Right atrium auricular region (tissue), 2 donors: Measurements from ENCODE around the gene PNMA8A. TPM values are rescaled to one million over a fixed set of nuclear protein-coding genes. Genes with fewer than 3 reads are reported as not detected.

Source experiments
- DNase-seq: peaks from one replicate; pipeline ENCODE4 v3.0.0-alpha.2; 2019; ENCODE audit warnings: low spot score
- H3K27ac ChIP-seq, 2 donors: fragments of 200-600 bp; sonication (generic); 1 replicate in 1 of 2; 2 replicates in 1 of 2; pipeline ENCODE4 v1.5.1; 2016 to 2019
- H3K27me3 ChIP-seq, 2 donors: fragments of 200-600 bp; sonication (generic); one replicate each; pipeline versions ENCODE4 v1.5.1 to v1.6.0; 2017 to 2019
- H3K36me3 ChIP-seq: fragments of 200-600 bp; sonication (generic); one replicate; pipeline ENCODE4 v1.5.1; 2016
- H3K4me1 ChIP-seq, 2 donors: fragments of 200-600 bp; sonication (generic); one replicate each; pipeline versions ENCODE4 v1.5.1 to v1.6.0; 2017 to 2019
- H3K4me3 ChIP-seq, 2 donors: fragments of 200-600 bp; sonication (generic); 1 replicate in 1 of 2; 2 replicates in 1 of 2; pipeline ENCODE4 v1.5.1; 2017 to 2019; ENCODE audit warnings: mild to moderate bottlenecking in 1 of 2, moderate library complexity in 1 of 2
- H3K9me3 ChIP-seq, 2 donors: fragments of 200-600 bp; sonication (generic); one replicate each; pipeline ENCODE4 v1.5.1; 2019
- CTCF ChIP-seq, 2 donors: fragments of 200-600 bp; sonication (generic); IDR thresholded peaks; one replicate each; pipeline ENCODE4 v1.5.1; 2019; ENCODE audit warnings: antibody characterized with exemption in 2 of 2
- total RNA-seq, 2 donors: library from RNA; depleted of rRNA; stranded (reverse); fragments of >200 nt; gene quantifications; one replicate each; pipeline ENCODE4 v1.1.0, GENCODE V29; 2016

PNMA8A gene
- total RNA-seq, 2 donors from 2014 or later, result 9.9 to 16.6 TPM

DNA sequence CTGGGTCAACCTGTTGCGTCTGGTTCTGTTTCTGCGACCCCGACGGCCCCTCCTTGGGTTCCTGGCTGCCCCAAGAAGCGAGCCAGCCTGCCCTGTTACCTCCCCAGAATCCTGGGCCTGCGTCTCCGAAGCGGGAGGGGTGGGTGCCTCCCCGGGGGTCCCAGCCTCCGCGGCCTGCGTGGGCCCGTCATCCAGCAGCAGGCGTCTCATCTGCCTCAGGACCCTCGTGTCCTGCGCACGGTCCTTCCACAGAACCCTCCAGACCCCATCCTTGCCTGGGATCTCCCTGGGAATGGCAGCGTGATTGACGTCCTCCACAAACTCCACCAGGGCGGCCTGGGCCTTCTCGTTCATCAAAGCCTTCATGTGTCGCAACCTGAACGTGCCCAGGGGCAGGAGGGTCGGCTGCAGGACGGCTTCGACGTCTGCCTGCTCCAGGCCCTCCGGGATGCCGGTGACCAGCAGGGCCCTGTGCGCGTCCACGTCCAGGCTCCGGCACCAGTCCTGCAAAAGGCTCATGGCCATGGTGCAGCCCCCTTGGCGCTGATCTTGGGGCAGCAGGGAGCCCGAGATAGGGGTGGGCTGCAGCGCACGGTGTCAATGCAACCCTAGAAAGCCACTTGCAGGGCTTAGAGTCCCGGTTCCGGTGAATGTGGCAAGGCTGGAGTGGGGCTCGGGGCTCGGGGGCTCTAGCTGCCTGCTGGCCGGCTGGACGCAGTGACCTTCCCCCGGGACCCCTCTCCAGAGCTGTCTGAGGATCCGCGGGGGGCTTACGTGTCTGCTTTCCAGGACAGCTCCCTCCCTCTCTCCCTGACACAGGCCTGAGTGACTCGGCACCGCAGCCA is 23.8 kb upstream of the PNMA8A start:
- peak overlapping the region; percentile 18 to 51 for H3K4me3 ChIP-seq
- H3K4me1 ChIP-seq, result peaks cover 0 to 31% of the 10 kb centered on the region in 2 donors
- DNase-seq, result no peak
- no peak overlapping the region for H3K27ac ChIP-seq
- H3K27me3 ChIP-seq, result peaks cover 0 to under 1% of the 10 kb centered on the region in 2 donors
- TF ChIP-seq CTCF (IDR thresholded peaks at IDR 0.05), result no peak
- H3K9me3 ChIP-seq, result no peaks in the 10 kb centered on the region
- no peaks in the 10 kb centered on the region for H3K36me3 ChIP-seq

GRCh38 chr19:46494146-46494940 is 23.0 kb upstream of the PNMA8A start:
- peaks cover 0 to 4% of the 10 kb centered on the region in 2 donors for H3K27me3 ChIP-seq
- TF ChIP-seq CTCF (IDR thresholded peaks at IDR 0.05), result no peak
- no peak overlapping the region for H3K27ac ChIP-seq

GRCh38 chr19:46493236-46494145 is 22.1 kb upstream of the PNMA8A start:
- H3K27me3 ChIP-seq, result peaks cover 0 to 4% of the 10 kb centered on the region in 2 donors
- H3K27ac ChIP-seq, result peak overlapping the region; percentile 53 to 60
- DNase-seq, result no peak
- H3K4me3 ChIP-seq, result peak overlapping the region; percentile 33 to 56
- H3K36me3 ChIP-seq, result no peaks in the 10 kb centered on the region
- peaks cover 0 to 44% of the 10 kb centered on the region in 2 donors for H3K4me1 ChIP-seq
- H3K9me3 ChIP-seq, result no peaks in the 10 kb centered on the region
- TF ChIP-seq CTCF (IDR thresholded peaks at IDR 0.05), result no peak

More at GRCh38 chr19:46494146-46494940, 23.0 kb upstream of the PNMA8A start:
- no peak for DNase-seq
- Histone ChIP-seq H3K36me3 (no peaks in the 10 kb centered on the region), H3K4me1 (peaks cover 0 to 39% of the 10 kb centered on the region in 2 donors), H3K9me3 (no peaks in the 10 kb centered on the region), H3K4me3 (peak overlapping the region; percentile 33 to 56)

DNA sequence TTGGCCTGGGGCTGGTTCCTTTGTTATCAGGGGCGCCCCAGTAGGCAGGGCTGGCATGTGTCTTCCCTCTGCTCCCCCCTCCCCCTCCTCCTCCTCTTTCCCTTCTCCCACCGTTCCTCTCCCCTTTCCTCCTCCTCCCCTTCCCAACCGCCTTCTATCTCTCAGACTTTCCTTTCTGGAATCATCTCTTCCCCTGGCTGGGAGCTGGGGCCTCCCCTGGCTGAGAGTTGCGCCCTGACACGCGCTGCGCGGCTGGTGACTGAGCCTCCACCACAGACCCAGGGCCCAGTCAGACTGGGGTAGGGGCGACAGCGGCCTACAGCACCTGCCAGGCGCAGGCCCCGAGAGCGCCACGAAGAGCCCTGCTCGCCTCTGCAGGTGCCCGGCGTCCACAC is 21.5 kb upstream of the PNMA8A start:
- Histone ChIP-seq H3K36me3 (no peaks in the 10 kb centered on the region), H3K4me3 (peak overlapping the region; percentile 33 to 56), H3K4me1 (peaks cover 0 to 48% of the 10 kb centered on the region in 2 donors), H3K27me3 (peaks cover 0 to 4% of the 10 kb centered on the region in 2 donors), H3K9me3 (no peaks in the 10 kb centered on the region), H3K27ac (peak overlapping the region; percentile 53 to 60)
- DNase-seq, result no peak
- TF ChIP-seq CTCF (IDR thresholded peaks at IDR 0.05), result no peak

DNA sequence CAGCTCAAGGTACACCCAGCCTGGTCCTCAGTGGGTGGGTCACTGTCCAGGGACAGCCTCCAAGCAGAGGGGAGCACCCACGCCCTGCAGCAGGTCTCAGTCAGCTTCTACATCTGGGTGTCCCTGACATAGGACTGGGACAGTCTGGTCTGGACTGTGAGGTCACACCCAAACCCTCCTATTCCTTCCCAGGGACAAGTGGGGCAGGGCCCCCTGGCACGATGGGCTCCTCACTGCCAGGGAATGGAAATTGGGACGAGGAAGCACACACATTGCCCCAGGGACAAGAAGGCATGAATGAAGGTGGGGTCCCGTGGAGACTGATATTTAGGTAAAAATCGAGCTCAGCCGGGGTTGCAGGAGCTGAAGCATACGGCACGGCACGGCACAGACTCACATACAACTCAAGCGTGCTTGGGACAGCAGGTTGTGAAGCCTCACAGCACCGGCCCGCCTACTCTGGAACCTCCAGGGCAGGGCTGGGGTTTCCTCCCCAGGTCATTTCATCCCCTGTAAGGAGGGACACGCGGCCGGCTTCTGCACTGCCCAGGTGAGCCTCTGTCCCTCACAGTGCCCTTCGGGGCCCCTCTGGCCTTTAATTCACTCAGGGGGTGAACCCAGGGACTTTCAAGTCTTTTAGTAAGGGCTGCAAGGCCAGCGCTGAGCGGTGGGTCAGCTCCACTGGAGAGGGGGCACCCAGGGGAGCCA is 20.8 kb upstream of the PNMA8A start:
- TF ChIP-seq CTCF (IDR thresholded peaks at IDR 0.05), result no peak
- no peaks in the 10 kb centered on the region for H3K36me3 ChIP-seq
- H3K9me3 ChIP-seq, result no peaks in the 10 kb centered on the region
- H3K4me3 ChIP-seq, result no peak overlapping the region
- peak overlapping the region in 1 of 2 donors; percentile 60 for H3K27ac ChIP-seq
- no peak for DNase-seq
- peaks cover 0 to 4% of the 10 kb centered on the region in 2 donors for H3K27me3 ChIP-seq
- H3K4me1 ChIP-seq, result peaks cover 0 to 55% of the 10 kb centered on the region in 2 donors
